Karpas-422 (cell line): ENCODE data around the gene NTM. TPM values are rescaled to one million over a fixed set of nuclear protein-coding genes. Genes with fewer than 3 reads are reported as not detected.

ENCODE experiments used
- DNase-seq: peaks from one replicate; pipeline ENCODE4 v3.0.0-alpha.2; 2015
- H2AFZ ChIP-seq: fragments of 200-600 bp; sonication (generic); 2 replicates; pipeline ENCODE4 v1.6.1; 2014; ENCODE audit warnings: antibody characterized with exemption, low read length, mixed read lengths
- H3K27ac ChIP-seq: fragments of 200-600 bp; sonication (generic); 2 replicates; pipeline ENCODE4 v1.5.1; 2014; ENCODE audit warnings: mild to moderate bottlenecking, low read length, moderate library complexity
- H3K27me3 ChIP-seq: fragments of 200-600 bp; sonication (generic); 2 replicates; pipeline ENCODE4 v1.6.1; 2014; ENCODE audit warnings: low read length, mixed read lengths
- H3K36me3 ChIP-seq: fragments of 200-600 bp; sonication (generic); 2 replicates; pipeline ENCODE4 v1.6.1; 2014; ENCODE audit warnings: low read length, mixed read lengths; ENCODE audit not compliant: insufficient read depth
- H3K4me1 ChIP-seq: fragments of 200-600 bp; sonication (generic); 2 replicates; pipeline ENCODE4 v1.6.1; 2014; ENCODE audit warnings: mild to moderate bottlenecking, low read length, mixed read lengths
- H3K4me2 ChIP-seq: fragments of 200-600 bp; sonication (generic); 2 replicates; pipeline ENCODE4 v1.6.1; 2014; ENCODE audit warnings: low read length, low read depth, mild to moderate bottlenecking; ENCODE audit not compliant: poor library complexity, severe bottlenecking
- H3K4me3 ChIP-seq: fragments of 200-600 bp; sonication (generic); 2 replicates; pipeline ENCODE4 v1.5.1; 2014; ENCODE audit warnings: mild to moderate bottlenecking, antibody characterized with exemption, low read length, mixed read lengths
- H3K79me2 ChIP-seq: fragments of 200-600 bp; sonication (generic); 2 replicates; pipeline ENCODE4 v1.6.1; 2014; ENCODE audit warnings: mild to moderate bottlenecking, low read length, mixed read lengths
- H3K9ac ChIP-seq: fragments of 200-600 bp; sonication (generic); 2 replicates; pipeline ENCODE4 v1.6.0; 2014; ENCODE audit warnings: low read length
- H3K9me2 ChIP-seq: fragments of 200-600 bp; sonication (generic), shearing (Covaris generic); replicated peaks from 2 replicates; pipeline ENCODE4 v1.6.0; 2014; ENCODE audit warnings: mild to moderate bottlenecking, low read length, moderate library complexity; ENCODE audit not compliant: insufficient read depth
- H3K9me3 ChIP-seq: fragments of 300-700, 200-600 bp; sonication (generic); 2 replicates; pipeline ENCODE4 v1.6.1; 2014; ENCODE audit warnings: low read length, mixed read lengths
- H4K20me1 ChIP-seq: fragments of 200-600 bp; sonication (generic); 2 replicates; pipeline ENCODE4 v1.6.1; 2014; ENCODE audit warnings: mild to moderate bottlenecking, antibody characterized with exemption, low read length, low read depth; ENCODE audit not compliant: insufficient read depth
- total RNA-seq: library from RNA; depleted of rRNA; stranded (reverse); fragments of >200 nt; shearing (Covaris generic); gene quantifications from 2 replicates; pipeline ENCODE4 v1.2.3, GENCODE V29; 2014; ENCODE audit warnings: low replicate concordance

NTM gene
- total RNA-seq, 1 experiment from 2014 or later = not detected

DNA sequence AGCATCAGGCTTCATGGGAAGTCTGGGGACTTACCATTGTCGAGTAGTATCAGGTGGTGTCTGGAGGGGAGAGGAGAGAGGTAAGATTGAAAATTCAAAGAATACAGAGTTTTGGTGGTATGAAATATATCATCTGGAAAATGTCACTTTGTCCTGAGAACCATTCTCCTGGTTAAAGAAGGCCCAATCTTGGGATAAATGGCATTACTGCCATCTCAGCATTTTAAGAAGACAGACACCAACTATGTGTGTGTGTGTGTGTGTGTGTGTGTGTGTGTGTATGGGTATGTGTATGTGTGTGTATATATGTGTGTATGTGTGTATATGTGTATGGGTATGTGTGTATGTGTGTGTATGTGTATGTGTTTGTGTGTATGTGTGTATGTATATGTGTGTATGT, 673.3 kb downstream of the NTM start:
- H3K79me2 ChIP-seq = no peaks in the 10 kb centered on the region
- H3K27ac ChIP-seq = no peak overlapping the region
- no peaks in the 10 kb centered on the region for H3K36me3 ChIP-seq
- no peaks in the 10 kb centered on the region for H3K4me1 ChIP-seq
- no peaks in the 10 kb centered on the region for H3K9me3 ChIP-seq
- no peak overlapping the region for H3K4me2 ChIP-seq
- H3K9ac ChIP-seq = no peak overlapping the region
- no peak overlapping the region for H2AFZ ChIP-seq
- DNase-seq = no peak
- no peaks in the 10 kb centered on the region for H4K20me1 ChIP-seq
- H3K9me2 ChIP-seq = no peaks in the 10 kb centered on the region
- H3K27me3 ChIP-seq = no peaks in the 10 kb centered on the region
- H3K4me3 ChIP-seq = no peak overlapping the region

DNA sequence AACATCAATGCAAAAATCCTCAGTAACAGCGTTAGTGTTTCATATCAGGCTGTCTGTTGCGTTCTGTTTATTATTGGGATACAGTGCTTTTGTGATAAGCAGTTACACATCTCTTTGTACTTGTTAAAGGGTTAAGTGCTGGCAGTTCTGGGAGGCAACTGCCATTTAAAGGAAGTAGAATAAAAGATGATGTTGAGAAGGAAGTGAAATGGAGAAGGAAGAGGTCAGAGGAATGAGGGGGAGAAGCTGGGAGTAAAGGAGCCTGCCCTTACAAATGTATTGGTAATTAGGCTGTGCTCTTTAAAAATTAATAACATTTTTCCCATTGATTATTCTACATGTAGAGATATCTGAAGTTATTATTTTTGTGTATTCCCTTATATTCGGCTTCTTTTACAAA, 674.7 kb downstream of the NTM start:
- Histone ChIP-seq H3K4me1 (no peaks in the 10 kb centered on the region), H3K4me3 (no peak overlapping the region), H3K9me3 (no peaks in the 10 kb centered on the region), H3K4me2 (no peak overlapping the region), H3K79me2 (no peaks in the 10 kb centered on the region), H3K27ac (no peak overlapping the region), H3K9me2 (no peaks in the 10 kb centered on the region), H4K20me1 (no peaks in the 10 kb centered on the region), H3K9ac (no peak overlapping the region), H3K36me3 (no peaks in the 10 kb centered on the region), H2AFZ (no peak overlapping the region), H3K27me3 (no peaks in the 10 kb centered on the region)
- DNase-seq = no peak

DNA sequence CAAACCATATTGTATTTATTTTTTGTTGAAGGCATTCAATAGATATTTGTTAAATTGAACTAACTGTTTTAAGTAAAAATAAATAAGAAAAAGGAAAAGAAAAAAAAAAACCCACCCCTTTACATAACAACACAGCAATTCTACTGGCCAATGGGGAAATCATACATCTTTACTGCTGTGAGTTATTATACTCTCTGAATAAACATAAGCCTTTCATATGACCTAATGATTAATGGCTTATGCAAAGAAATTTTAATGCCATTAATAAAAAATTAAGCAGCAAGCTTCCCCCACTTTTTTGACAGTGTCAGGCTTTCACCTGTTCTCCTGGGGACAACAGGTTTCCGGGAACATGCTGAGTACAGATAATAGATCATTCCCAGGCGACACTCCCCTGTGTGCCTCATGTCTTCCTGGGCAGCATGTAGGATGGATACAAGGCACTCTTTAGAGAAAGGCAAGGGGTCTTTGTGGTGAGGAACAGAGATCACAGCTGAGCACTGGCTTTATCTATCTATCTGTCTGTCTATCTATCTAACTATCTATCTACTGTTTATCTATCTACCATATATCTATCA, 676.0 kb downstream of the NTM start:
- DNase-seq = no peak
- H3K36me3 ChIP-seq = no peaks in the 10 kb centered on the region
- no peak overlapping the region for H2AFZ ChIP-seq
- no peaks in the 10 kb centered on the region for H3K27me3 ChIP-seq
- H3K4me3 ChIP-seq = no peak overlapping the region
- no peak overlapping the region for H3K9ac ChIP-seq
- H3K4me2 ChIP-seq = no peak overlapping the region
- H3K9me2 ChIP-seq = no peaks in the 10 kb centered on the region
- H3K4me1 ChIP-seq = no peaks in the 10 kb centered on the region
- H4K20me1 ChIP-seq = no peaks in the 10 kb centered on the region
- H3K9me3 ChIP-seq = no peaks in the 10 kb centered on the region
- H3K79me2 ChIP-seq = no peaks in the 10 kb centered on the region
- no peak overlapping the region for H3K27ac ChIP-seq

DNA sequence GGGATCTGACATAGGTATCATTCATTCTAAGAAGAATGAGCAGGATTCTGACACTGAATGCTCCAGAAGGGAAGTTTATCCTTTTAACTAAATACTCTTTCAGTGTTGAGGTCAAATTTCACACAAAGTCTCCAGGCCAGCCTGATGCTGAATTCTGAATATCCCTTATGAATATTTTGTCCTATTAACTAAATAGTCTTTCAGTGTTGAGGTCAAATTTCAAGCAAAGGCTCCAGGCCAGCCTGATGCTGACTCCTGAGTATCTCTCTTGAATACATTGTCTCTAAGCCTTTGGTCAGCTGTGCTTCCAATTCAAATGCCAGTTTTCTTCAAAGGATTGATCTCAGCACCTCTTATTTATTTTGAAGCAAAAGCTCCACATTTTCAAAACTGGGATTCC, 676.8 kb downstream of the NTM start:
- no peak overlapping the region for H3K27ac ChIP-seq
- no peaks in the 10 kb centered on the region for H3K79me2 ChIP-seq
- H3K27me3 ChIP-seq = no peaks in the 10 kb centered on the region
- H2AFZ ChIP-seq = no peak overlapping the region
- H3K4me1 ChIP-seq = no peaks in the 10 kb centered on the region
- H3K4me2 ChIP-seq = no peak overlapping the region
- H4K20me1 ChIP-seq = no peaks in the 10 kb centered on the region
- no peaks in the 10 kb centered on the region for H3K9me2 ChIP-seq
- H3K4me3 ChIP-seq = no peak overlapping the region
- H3K9me3 ChIP-seq = no peaks in the 10 kb centered on the region
- no peak for DNase-seq
- no peak overlapping the region for H3K9ac ChIP-seq
- no peaks in the 10 kb centered on the region for H3K36me3 ChIP-seq

DNA sequence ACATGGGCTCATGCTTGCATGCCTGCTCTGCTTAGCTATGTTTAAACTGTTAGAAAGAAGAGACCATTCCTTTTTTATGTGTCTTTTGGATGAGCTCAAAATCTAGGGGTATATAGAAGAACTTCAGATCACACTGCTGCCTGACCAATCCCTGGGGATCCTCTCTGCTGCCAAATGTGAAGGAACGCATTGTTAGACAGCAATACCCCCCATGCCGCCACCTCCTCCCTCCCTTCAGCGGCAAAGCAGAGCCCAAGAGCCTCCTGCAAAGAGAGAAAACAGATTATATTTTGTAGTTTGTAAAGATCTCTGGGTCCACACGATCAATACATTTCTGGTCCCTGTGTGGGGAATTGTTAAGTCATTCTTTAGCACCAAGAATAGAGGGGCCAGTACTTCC, 677.6 kb downstream of the NTM start:
- H3K9ac ChIP-seq = no peak overlapping the region
- H3K4me2 ChIP-seq = no peak overlapping the region
- H3K9me3 ChIP-seq = no peaks in the 10 kb centered on the region
- H3K79me2 ChIP-seq = no peaks in the 10 kb centered on the region
- DNase-seq = no peak
- no peaks in the 10 kb centered on the region for H3K27me3 ChIP-seq
- no peaks in the 10 kb centered on the region for H3K36me3 ChIP-seq
- no peaks in the 10 kb centered on the region for H3K9me2 ChIP-seq
- no peak overlapping the region for H2AFZ ChIP-seq
- no peak overlapping the region for H3K27ac ChIP-seq
- H4K20me1 ChIP-seq = no peaks in the 10 kb centered on the region
- no peaks in the 10 kb centered on the region for H3K4me1 ChIP-seq
- H3K4me3 ChIP-seq = no peak overlapping the region

DNA sequence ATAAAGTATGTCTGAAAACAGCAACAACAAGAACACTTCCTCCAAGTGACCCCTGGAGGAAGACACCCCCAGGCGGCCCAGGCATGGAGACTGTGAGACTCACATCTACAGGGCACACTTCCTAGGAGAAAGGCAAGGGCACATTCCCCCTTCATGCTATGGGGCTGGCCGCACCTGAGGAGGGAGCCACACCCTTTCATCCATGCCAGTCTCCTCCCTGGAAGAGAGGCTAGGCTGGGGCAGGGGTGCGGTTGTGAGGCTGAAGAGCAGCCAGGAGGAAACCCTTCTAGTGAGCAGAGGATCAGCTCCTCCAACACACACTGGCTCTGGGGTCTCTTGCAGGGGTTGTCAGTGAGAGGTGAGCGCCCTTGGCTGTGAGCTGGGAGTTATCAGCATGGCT, 678.8 kb downstream of the NTM start:
- no peaks in the 10 kb centered on the region for H3K27me3 ChIP-seq

DNA sequence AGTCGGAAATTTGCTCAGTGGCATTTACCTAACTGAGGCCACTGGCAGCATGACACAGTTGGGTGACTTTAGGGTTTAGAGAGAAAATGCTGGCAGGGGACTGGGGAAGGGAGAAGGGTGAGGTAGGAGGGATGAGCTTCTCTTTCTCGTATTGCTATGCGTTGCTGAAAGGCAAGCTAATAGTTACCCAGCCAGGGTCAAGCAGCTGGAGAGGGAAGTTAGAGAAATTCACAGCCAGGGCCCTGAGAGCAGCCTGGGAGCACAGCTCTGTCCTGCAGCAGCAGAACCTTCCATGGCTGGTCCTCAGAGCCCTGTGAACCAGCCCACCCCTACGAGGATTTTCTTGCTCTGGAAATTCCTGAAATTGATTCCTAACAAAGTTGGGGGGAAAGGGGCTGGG, 679.6 kb downstream of the NTM start:
- H3K79me2 ChIP-seq = no peaks in the 10 kb centered on the region
- H3K9me3 ChIP-seq = no peaks in the 10 kb centered on the region
- H3K9me2 ChIP-seq = no peaks in the 10 kb centered on the region
- no peak overlapping the region for H3K4me2 ChIP-seq
- H3K4me1 ChIP-seq = no peaks in the 10 kb centered on the region
- DNase-seq = no peak
- no peak overlapping the region for H3K4me3 ChIP-seq
- no peak overlapping the region for H3K27ac ChIP-seq
- H4K20me1 ChIP-seq = no peaks in the 10 kb centered on the region
- H3K27me3 ChIP-seq = no peaks in the 10 kb centered on the region
- H2AFZ ChIP-seq = no peak overlapping the region
- no peak overlapping the region for H3K9ac ChIP-seq
- no peaks in the 10 kb centered on the region for H3K36me3 ChIP-seq

More for the DNA sequence above, 678.8 kb downstream of the NTM start:
- no peaks in the 10 kb centered on the region for H3K4me1 ChIP-seq
- no peak overlapping the region for H3K9ac ChIP-seq
- no peak overlapping the region for H3K4me3 ChIP-seq
- no peaks in the 10 kb centered on the region for H3K9me2 ChIP-seq
- H3K9me3 ChIP-seq = no peaks in the 10 kb centered on the region
- no peak overlapping the region for H3K4me2 ChIP-seq
- no peak overlapping the region for H2AFZ ChIP-seq
- H4K20me1 ChIP-seq = no peaks in the 10 kb centered on the region
- H3K27ac ChIP-seq = no peak overlapping the region
- H3K79me2 ChIP-seq = no peaks in the 10 kb centered on the region
- DNase-seq = no peak
- no peaks in the 10 kb centered on the region for H3K36me3 ChIP-seq

DNA sequence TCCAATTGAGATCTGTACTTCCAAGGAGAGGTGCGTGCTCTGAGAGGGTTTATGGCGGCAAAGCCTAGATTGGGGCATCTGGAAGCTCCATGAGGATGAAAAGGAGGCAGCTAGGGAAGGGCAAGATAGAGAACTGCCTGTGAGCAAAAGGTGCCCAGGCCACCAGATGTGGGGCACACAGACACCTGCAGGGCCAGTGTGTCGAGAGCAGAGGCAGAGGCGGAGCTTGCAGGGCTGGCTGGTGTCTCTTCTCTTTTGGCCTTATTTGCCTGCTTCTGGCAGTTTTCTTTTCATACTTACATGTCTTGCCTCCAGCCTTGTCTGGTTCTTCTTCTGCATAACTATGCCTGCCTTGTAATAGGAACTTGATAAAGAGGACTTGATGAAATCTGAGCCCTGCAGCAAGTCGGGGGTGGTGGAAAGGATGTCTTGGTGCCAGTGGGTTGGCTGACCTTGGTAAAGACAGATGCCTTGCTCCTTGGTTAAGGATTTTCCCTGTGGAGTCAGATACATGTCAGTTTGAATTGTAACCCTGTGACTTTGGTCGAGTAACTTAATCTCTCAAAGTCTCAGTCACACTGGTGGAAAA, 680.3 kb downstream of the NTM start:
- Histone ChIP-seq H3K27ac (no peak overlapping the region), H3K9ac (no peak overlapping the region), H2AFZ (no peak overlapping the region), H3K9me2 (no peaks in the 10 kb centered on the region), H4K20me1 (no peaks in the 10 kb centered on the region), H3K36me3 (no peaks in the 10 kb centered on the region), H3K4me2 (no peak overlapping the region), H3K27me3 (no peaks in the 10 kb centered on the region), H3K4me1 (no peaks in the 10 kb centered on the region), H3K9me3 (no peaks in the 10 kb centered on the region), H3K79me2 (no peaks in the 10 kb centered on the region), H3K4me3 (no peak overlapping the region)
- no peak for DNase-seq
